Measurements from ENCODE around the gene TMEM38B.

TMEM38B gene, protein sequence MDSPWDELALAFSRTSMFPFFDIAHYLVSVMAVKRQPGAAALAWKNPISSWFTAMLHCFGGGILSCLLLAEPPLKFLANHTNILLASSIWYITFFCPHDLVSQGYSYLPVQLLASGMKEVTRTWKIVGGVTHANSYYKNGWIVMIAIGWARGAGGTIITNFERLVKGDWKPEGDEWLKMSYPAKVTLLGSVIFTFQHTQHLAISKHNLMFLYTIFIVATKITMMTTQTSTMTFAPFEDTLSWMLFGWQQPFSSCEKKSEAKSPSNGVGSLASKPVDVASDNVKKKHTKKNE

DNA sequence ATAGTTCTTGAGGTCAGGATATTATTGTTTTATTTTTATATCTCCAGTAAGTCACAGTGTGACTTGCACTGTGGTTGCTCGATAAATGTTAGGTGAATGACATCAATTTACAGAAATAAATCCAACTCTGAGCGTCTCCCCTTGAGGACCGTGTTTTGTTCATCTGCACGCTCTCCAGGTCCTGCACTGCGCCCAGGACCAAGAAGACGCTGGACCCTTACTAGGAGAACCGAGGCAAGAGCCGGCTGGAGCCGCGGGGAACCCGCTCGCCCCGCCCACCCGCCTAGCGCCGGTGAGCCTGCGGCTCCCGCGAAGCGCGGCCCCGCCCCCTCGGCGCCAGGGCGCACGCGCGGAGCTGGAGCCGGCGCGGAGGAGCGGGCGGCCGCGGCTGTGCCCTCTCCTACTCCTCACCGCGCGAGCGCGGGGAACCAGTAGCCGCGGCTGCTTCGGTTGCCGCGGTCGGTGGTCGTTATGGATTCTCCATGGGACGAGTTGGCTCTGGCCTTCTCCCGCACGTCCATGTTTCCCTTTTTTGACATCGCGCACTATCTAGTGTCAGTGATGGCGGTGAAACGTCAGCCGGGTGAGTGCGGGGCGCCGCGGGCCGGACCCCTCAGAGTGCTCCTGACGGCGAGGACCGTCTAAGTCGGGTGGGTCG is at the start of gene TMEM38B:
Gene TMEM38B, plus strand, starts transcription at position 352 of the 658 bp plus-strand sequence. Its CDS starts 120 bp downstream, at position 472.
- H3K4me3 ChIP-seq (ENCODE audit: low read depth, low read length), result peak within 1 kb of the TSS; percentile 77
- TF ChIP-seq CTCF (IDR thresholded peaks at IDR 0.05; ENCODE audit: low read depth, low read length, missing control alignments), result no peak
- in situ Hi-C loops (cut with HindIII; ENCODE audit: low sequenced_read_pairs), result no loop called here
- DNase-seq (ENCODE audit: low read depth), result peak; percentile 34

- no peak for TF ChIP-seq CTCF (IDR thresholded peaks at IDR 0.05; ENCODE audit: low read depth, low read length, missing control alignments)
- in situ Hi-C loops (cut with HindIII; ENCODE audit: low sequenced_read_pairs), result no loop called here
- H3K4me3 ChIP-seq (ENCODE audit: low read depth, low read length), result no peak overlapping the region
- DNase-seq (ENCODE audit: low read depth), result no peak
Measured at GRCh38 chr9:105646879-105647594, 47.3 kb upstream of the TMEM38B start.

DNA sequence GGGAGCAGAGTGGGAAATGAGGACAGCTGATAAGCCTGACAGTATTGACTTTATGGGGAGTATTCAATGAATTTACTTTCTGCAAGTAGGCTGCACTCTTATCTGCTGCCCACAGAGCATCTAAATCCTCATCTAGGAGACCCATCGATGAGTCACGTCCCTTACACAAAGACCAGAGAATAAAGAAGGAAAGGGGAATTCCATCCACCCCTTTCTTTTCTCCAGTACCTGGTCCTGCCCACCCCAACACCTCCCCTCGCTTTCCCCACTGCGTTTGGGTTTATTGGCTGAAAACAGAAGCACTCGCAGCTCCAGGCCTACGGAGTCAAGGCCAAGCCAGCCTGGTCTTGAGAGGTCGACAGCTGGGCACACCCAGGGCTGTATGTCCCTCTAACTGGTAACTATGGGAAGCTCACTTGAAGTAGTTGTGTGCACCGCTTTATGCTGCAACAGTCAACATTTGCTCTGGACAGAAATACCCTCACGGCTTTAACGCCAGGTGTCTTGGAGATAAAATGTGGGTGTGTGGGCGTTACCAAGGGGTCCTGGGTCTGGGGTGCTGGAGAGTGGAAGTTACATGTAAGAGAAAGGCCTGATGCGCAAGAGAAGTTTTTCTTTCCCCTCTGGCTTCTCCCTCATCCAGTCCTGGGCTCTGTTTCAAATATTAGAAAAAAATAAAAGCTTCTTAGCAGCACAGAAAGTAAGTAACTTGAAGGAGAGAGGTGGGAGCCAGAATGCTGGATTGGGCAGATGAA is 46.6 kb upstream of the TMEM38B start:
- in situ Hi-C loops (cut with HindIII; ENCODE audit: low sequenced_read_pairs), result no loop called here
- DNase-seq (ENCODE audit: low read depth), result no peak
- no peak overlapping the region for H3K4me3 ChIP-seq (ENCODE audit: low read depth, low read length)
- TF ChIP-seq CTCF (IDR thresholded peaks at IDR 0.05; ENCODE audit: low read depth, low read length, missing control alignments), result no peak

DNA sequence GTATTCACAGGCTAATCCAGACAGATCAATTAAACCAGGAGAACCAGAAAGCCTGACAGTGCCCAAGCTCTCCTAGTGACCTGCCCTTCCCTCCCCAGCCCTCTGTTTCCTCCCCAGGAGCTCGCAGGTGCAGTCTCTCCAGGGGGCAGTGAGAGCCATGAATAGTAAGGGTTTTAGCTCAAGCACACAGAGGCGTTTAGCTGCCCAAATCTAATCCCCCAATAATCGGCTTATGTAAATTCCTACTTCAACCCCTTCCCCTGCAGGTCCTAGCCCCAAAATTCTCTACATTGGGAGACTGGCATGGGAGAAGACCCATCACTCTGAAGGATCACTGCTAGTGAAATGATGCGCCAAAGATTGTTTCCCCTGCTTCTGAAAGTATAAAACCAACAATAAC is 42.5 kb upstream of the TMEM38B start:
- no peak for DNase-seq (ENCODE audit: low read depth)
- no peak for TF ChIP-seq CTCF (IDR thresholded peaks at IDR 0.05; ENCODE audit: low read depth, low read length, missing control alignments)
- H3K4me3 ChIP-seq (ENCODE audit: low read depth, low read length), result no peak overlapping the region
- in situ Hi-C loops (cut with HindIII; ENCODE audit: low sequenced_read_pairs), result no loop called here

GRCh38 chr9:105656131-105656921 is 38.0 kb upstream of the TMEM38B start:
- peak; percentile 3 for TF ChIP-seq CTCF (IDR thresholded peaks at IDR 0.05; ENCODE audit: low read depth, low read length, missing control alignments)
- no peak for DNase-seq (ENCODE audit: low read depth)
- peak overlapping the region; percentile 50 for H3K4me3 ChIP-seq (ENCODE audit: low read depth, low read length)
- in situ Hi-C loops (cut with HindIII; ENCODE audit: low sequenced_read_pairs), result no loop called here

Measured in astrocyte of the cerebellum (primary cell).